Measurements from ENCODE around the gene CPEB4.

The CPEB4 gene

GRCh38 chr5:174003795-174004194, 115.6 kb downstream of the CPEB4 start:
- TF ChIP-seq ZFP3 (CRISPR knock-in tag; IDR thresholded peaks at IDR 0.05) (no peak), PATZ1 (CRISPR knock-in tag; IDR thresholded peaks at IDR 0.05; ENCODE audit: borderline replicate concordance) (no peak), CREB5 (CRISPR knock-in tag; IDR thresholded peaks at IDR 0.05; ENCODE audit: low read depth) (no peak), ZNF565 (CRISPR knock-in tag; conservative IDR thresholded peaks at IDR 0.05; ENCODE audit: low read depth) (no peak), ISL1 (CRISPR knock-in tag; IDR thresholded peaks at IDR 0.05) (no peak), CSRNP3 (CRISPR knock-in tag; IDR thresholded peaks at IDR 0.05) (no peak), GLIS3 (CRISPR knock-in tag; IDR thresholded peaks at IDR 0.05) (no peak), SNAI2 (CRISPR knock-in tag; IDR thresholded peaks at IDR 0.05) (no peak), ESRRG (CRISPR knock-in tag; IDR thresholded peaks at IDR 0.05) (no peak), TOX (CRISPR knock-in tag; IDR thresholded peaks at IDR 0.05; ENCODE audit: borderline replicate concordance) (no peak), OSR1 (CRISPR knock-in tag; IDR thresholded peaks at IDR 0.05) (no peak), POU6F1 (CRISPR knock-in tag; IDR thresholded peaks at IDR 0.05; ENCODE audit: borderline replicate concordance, low read depth) (no peak), ZNF8 (CRISPR knock-in tag; IDR thresholded peaks at IDR 0.05) (no peak), ZNF70 (CRISPR knock-in tag; IDR thresholded peaks at IDR 0.05) (no peak), ZC3H10 (CRISPR knock-in tag; IDR thresholded peaks at IDR 0.05) (no peak)
- no peak for ATAC-seq

- TF ChIP-seq ZFP30 (CRISPR knock-in tag; IDR thresholded peaks at IDR 0.05) (no peak), ZNF565 (CRISPR knock-in tag; conservative IDR thresholded peaks at IDR 0.05; ENCODE audit: low read depth) (no peak), TSHZ2 (CRISPR knock-in tag; IDR thresholded peaks at IDR 0.05) (no peak), PATZ1 (CRISPR knock-in tag; IDR thresholded peaks at IDR 0.05; ENCODE audit: borderline replicate concordance) (no peak), GLIS3 (CRISPR knock-in tag; IDR thresholded peaks at IDR 0.05) (no peak), ZNF8 (CRISPR knock-in tag; IDR thresholded peaks at IDR 0.05) (no peak), OSR1 (CRISPR knock-in tag; IDR thresholded peaks at IDR 0.05) (no peak), BACH2 (CRISPR knock-in tag; IDR thresholded peaks at IDR 0.05; ENCODE audit: borderline replicate concordance) (no peak), SNAI2 (CRISPR knock-in tag; IDR thresholded peaks at IDR 0.05) (no peak), TOX (CRISPR knock-in tag; IDR thresholded peaks at IDR 0.05; ENCODE audit: borderline replicate concordance) (no peak), RARB (CRISPR knock-in tag; IDR thresholded peaks at IDR 0.05) (no peak), ESRRG (CRISPR knock-in tag; IDR thresholded peaks at IDR 0.05) (no peak)
- ATAC-seq, result no peak
Observed at GRCh38 chr5:174008922-174009321, 120.8 kb downstream of the CPEB4 start.

GRCh38 chr5:174010365-174010764, 122.2 kb downstream of the CPEB4 start:
- ATAC-seq, result no peak
- TF ChIP-seq ZNF565 (CRISPR knock-in tag; conservative IDR thresholded peaks at IDR 0.05; ENCODE audit: low read depth), result no peak

All from SK-N-SH treated with all-trans-retinoic acid at 6 μM for 48 hours (cell line).